GM12891 (cell line): Measurements from ENCODE around the gene DND1.
"Not testable (repeated sequence)": the region's sequence is repeated elsewhere in the genome, so short reads cannot be mapped to it uniquely, and the experiment has no call there.

Source experiments
- PAX5 ChIP-seq: IDR thresholded peaks from 2 replicates; pipeline ENCODE4 v1.6.1; 2011; ENCODE audit warnings: low read length, moderate library complexity, mild to moderate bottlenecking; ENCODE audit not compliant: insufficient read depth, severe bottlenecking
- POLR2A ChIP-seq: IDR thresholded peaks from 2 replicates; pipeline ENCODE4 v1.6.1; 2011; ENCODE audit warnings: low read depth, low read length, control low read depth
- POLR2AphosphoS5 ChIP-seq: IDR thresholded peaks from 2 replicates; pipeline ENCODE4 v1.6.1; 2011; ENCODE audit warnings: low read depth, low read length, control low read depth
- POU2F2 ChIP-seq: IDR thresholded peaks from 2 replicates; pipeline ENCODE4 v1.6.1; 2011; ENCODE audit warnings: low read depth, mild to moderate bottlenecking, control low read depth, low read length, moderate library complexity
- SPI1 ChIP-seq: IDR thresholded peaks from 2 replicates; pipeline ENCODE4 v1.6.1; 2011; ENCODE audit warnings: low read depth, low read length, control low read depth
- TAF1 ChIP-seq: IDR thresholded peaks from 2 replicates; pipeline ENCODE4 v1.6.1; 2011; ENCODE audit warnings: low read depth, low read length, control low read depth

GRCh38 chr5:140721395-140721794 lies 48.0 kb upstream of the DND1 start:
- TF ChIP-seq POLR2AphosphoS5, PAX5, POLR2A, SPI1, TAF1, POU2F2: not testable (repeated sequence)
